Psoas muscle (tissue), 8 donors: ENCODE data around the gene NUMBL. TPM values are rescaled to one million over a fixed set of nuclear protein-coding genes. Genes with fewer than 3 reads are reported as not detected.

Experiments
- ATAC-seq, 4 donors: fragments of 200-7000 bp; cut with Tn5 transposase; one replicate each; pipeline ENCODE4 v1.9.1; 2020; ENCODE audit warnings: moderate library complexity in 3 of 4, mild to moderate bottlenecking in 2 of 4
- DNase-seq, 2 donors: peaks; one replicate each; pipeline ENCODE4 v3.0.0-alpha.2; 2020
- H3K27ac ChIP-seq: fragments of 200-600 bp; one replicate; pipeline ENCODE4 v1.8.0; 2022
- H3K27me3 ChIP-seq, 3 donors: fragments of 200-600 bp in 1 of 3; one replicate each; pipeline versions ENCODE4 v1.6.1 to v1.8.0; 2013 to 2022; ENCODE audit warnings: low read length in 2 of 3, mild to moderate bottlenecking in 2 of 3, moderate library complexity in 1 of 3; ENCODE audit not compliant: insufficient read depth in 3 of 3
- H3K36me3 ChIP-seq, 2 donors: fragments of 200-600 bp in 1 of 2; one replicate each; pipeline versions ENCODE4 v1.6.1 to v1.8.0; 2013 to 2022; ENCODE audit warnings: low read depth in 1 of 2, mild to moderate bottlenecking in 1 of 2, moderate library complexity in 1 of 2; ENCODE audit not compliant: insufficient read depth in 1 of 2
- H3K4me1 ChIP-seq: fragments of 200-600 bp; one replicate; pipeline ENCODE4 v1.8.0; 2022
- H3K4me3 ChIP-seq: fragments of 200-600 bp; one replicate; pipeline ENCODE4 v1.8.0; 2022; ENCODE audit warnings: mild to moderate bottlenecking
- H3K9me3 ChIP-seq: fragments of 200-600 bp; one replicate; pipeline ENCODE4 v1.8.0; 2022
- WGBS, 3 donors: extraction: QIAGEN DNeasy Blood & Tissue Kit; methylation state at CpG; one replicate each; pipeline versions ENCODE4 v1.1.6 to v1.1.7; 2013; 5-methylcytosine and 5-hydroxymethylcytosine counted together
- intact Hi-C, 2 donors: fragments of 100-400 bp; cut with DNase I; formaldehyde crosslinking; loops; one replicate each; pipeline versions ENCODE4 v1.11.0 to v1.14.2; 2022
- polyA plus RNA-seq, 3 donors: library from polyadenylated mRNA; stranded (reverse); fragments of 200-250 nt; gene quantifications; one replicate each; pipeline ENCODE4 v1.2.3, GENCODE V29; 2013
- total RNA-seq, 4 donors: library from RNA; stranded (reverse); fragmentation: NEBNext Ultra II Directional in 2 of 4; extraction: Animal tissue kit (Norgen Biotek cat#: 25700) in 2 of 4; gene quantifications; one replicate each; pipeline versions ENCODE4 v1.2.1 to v1.2.4, GENCODE V29; 2021 to 2023
- TF ChIP-seq, protein P1 (sequence below): fragments of 200-600 bp; IDR thresholded peaks from one replicate; pipeline ENCODE4 v1.8.0; 2022; ENCODE audit warnings: antibody characterized with exemption
- donor health status: healthy with polysubstance abuse.
- donor health status: DM: no; HTN: no; CAD: no; lungs with moderate emphysema.
- donor health status: Bipolar disorder and iron deficiency.
- donor health status: healthy.
- donor health status: DM: yes; HTN: yes; CAD: no.
- donor health status: DM: no; HTN: no; CAD: no.
- donor health status: DM: no; HTN: no; CAD: no.
- donor health status: DM: yes; HTN: yes; CAD: no.

NUMBL gene
- total and polyA plus RNA-seq, 7 donors: 3.3 to 13.3 (median 12.0) TPM

DNA sequence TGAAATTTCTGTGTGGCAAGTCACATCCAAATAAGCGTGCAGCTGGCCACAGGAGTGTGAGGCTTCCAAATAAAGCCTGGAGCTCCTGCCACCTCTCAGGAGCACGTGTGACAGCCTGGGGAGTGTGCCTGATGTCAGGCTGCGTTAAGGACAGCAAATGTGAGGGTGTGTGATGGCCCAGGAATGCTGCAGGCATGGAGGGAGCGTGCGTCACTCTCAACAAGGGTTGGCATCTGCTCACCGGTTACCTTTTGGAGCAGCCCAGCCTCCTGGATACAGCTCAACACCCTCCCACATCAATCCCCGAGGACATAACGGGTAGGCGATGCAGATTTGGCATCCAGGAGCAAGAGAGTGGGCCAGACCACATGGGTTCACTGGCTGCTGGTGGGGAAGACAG, 19.0 kb downstream of the NUMBL start:
- ATAC-seq: peak; percentile 76 to 83 (median 80)
- Histone ChIP-seq H3K4me1 (no peaks in the 10 kb centered on the region), H3K9me3 (no peaks in the 10 kb centered on the region), H3K27ac (peak overlapping the region; percentile 60), H3K36me3 (peaks cover 3 to 88% of the 10 kb centered on the region in 2 donors), H3K27me3 (no peaks in the 10 kb centered on the region), H3K4me3 (no peak overlapping the region)
- WGBS, 3 donors: 29 to 50% (median 38%) methylated on average over 9 of the region's 9 CpGs
- DNase-seq: peak in 1 of 2 donors; percentile 61
- TF ChIP-seq, protein P1, sequence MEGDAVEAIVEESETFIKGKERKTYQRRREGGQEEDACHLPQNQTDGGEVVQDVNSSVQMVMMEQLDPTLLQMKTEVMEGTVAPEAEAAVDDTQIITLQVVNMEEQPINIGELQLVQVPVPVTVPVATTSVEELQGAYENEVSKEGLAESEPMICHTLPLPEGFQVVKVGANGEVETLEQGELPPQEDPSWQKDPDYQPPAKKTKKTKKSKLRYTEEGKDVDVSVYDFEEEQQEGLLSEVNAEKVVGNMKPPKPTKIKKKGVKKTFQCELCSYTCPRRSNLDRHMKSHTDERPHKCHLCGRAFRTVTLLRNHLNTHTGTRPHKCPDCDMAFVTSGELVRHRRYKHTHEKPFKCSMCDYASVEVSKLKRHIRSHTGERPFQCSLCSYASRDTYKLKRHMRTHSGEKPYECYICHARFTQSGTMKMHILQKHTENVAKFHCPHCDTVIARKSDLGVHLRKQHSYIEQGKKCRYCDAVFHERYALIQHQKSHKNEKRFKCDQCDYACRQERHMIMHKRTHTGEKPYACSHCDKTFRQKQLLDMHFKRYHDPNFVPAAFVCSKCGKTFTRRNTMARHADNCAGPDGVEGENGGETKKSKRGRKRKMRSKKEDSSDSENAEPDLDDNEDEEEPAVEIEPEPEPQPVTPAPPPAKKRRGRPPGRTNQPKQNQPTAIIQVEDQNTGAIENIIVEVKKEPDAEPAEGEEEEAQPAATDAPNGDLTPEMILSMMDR: no peak
- intact Hi-C loops: no loop called here

DNA sequence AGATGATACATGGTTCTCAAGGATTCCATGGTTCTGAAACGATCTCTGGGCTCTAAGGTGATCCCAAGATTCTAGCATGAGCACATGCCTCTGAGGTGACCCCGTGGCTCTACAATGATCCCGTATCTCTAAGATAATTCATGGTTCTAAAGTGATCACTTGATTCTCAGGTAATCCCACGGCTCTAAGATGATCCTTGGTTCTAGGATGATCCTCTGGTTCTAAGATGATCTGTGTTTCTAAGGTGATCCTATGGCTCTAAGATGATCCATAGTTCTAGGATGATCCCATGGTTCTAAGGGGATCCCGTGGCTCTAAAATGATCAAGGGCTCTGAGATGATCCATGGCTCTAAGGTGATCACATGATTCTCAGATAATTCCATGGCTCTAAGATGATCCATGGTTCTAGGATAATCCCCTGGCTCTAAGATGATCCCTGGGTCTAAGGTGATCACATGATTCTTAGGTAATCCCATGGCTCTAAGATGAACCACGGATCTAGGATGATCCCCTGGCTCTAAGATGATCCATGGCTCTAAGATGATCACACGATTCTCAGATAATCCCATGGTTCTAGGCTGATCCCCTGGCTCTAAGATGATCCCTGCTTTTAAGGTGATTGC, 21.3 kb downstream of the NUMBL start:
- TF ChIP-seq, protein P1: no peak
- ATAC-seq: no peak
- no peak overlapping the region for H3K4me3 ChIP-seq
- DNase-seq: no peak
- no peak overlapping the region for H3K27ac ChIP-seq
- intact Hi-C loops: loop anchor here in 1 of 2 donors (10.0 kb wide), 2 partner anchors 136 to 476 kb away; no protein-coding TSS in a partner anchor
- WGBS, 3 donors: 87 to 94% (median 93%) methylated on average over 7 of the region's 7 CpGs
- H3K9me3 ChIP-seq: no peaks in the 10 kb centered on the region
- H3K27me3 ChIP-seq: no peaks in the 10 kb centered on the region
- H3K4me1 ChIP-seq: no peaks in the 10 kb centered on the region
- peaks cover 3 to 69% of the 10 kb centered on the region in 2 donors for H3K36me3 ChIP-seq

DNA sequence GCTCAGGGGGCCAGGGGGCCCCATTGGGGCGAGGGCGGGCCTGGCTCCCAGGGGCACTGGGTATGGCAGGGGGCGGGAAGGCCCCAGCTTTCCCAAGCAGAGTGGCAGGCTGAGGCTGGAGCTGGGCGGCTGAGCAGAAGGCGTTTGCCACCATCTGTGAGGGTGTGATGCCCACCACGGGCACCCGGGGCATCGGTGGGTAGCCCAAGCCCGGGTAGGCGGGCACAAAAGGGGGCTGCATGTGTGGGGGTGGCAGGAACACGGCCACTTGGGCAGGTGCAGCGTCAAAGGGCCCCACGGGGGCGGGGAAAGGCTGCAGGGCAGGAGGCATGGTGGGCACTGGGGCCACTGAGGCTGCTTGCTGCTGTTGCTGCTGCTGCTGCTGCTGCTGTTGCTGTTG, 22.8 kb downstream of the NUMBL start:
- intact Hi-C loops: loop anchor here in 1 of 2 donors (10.0 kb wide), 2 partner anchors 137 to 477 kb away; no protein-coding TSS in a partner anchor
- no peaks in the 10 kb centered on the region for H3K9me3 ChIP-seq
- no peaks in the 10 kb centered on the region for H3K27me3 ChIP-seq
- WGBS, 3 donors: 85 to 88% (median 88%) methylated on average over 9 to 14 of the region's 14 CpGs
- H3K27ac ChIP-seq: no peak overlapping the region
- peaks cover 0 to 54% of the 10 kb centered on the region in 2 donors for H3K36me3 ChIP-seq
- no peak overlapping the region for H3K4me3 ChIP-seq
- TF ChIP-seq, protein P1: no peak
- ATAC-seq (no peak), DNase-seq (no peak)
- no peaks in the 10 kb centered on the region for H3K4me1 ChIP-seq

DNA sequence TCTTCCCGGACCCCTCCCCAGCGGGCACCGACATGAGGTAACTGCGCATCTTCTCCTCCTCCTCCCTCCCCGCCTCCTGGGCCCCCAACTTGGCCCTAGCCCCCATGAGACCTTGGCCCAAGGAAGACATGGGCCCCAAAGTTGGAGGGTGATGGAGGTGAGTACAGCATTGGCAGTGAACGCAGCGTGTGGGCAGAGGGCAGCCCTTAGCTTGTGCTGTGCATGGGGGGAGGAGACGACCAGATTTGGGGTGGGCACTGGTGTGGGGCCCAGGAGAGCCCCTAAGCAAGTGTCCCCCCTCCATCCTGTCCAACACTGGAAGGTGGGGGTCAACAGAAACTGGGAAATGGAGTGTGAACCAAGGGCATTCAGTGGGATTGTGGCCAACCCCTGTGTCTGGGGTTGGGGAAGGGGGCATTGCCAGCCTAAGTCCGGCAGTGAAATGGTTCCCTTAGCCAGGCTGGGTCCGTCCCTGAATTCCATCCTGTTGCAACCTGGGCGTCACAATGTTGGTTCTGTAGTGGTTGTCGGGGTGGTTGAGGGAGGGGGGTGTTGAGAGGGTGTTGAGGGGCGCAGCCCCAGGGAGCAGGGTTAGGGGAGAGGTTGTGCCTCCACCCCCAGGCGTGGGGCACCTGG, 23.5 kb downstream of the NUMBL start:
- Histone ChIP-seq H3K4me3 (no peak overlapping the region), H3K9me3 (no peaks in the 10 kb centered on the region), H3K36me3 (peaks cover 0 to 47% of the 10 kb centered on the region in 2 donors), H3K27me3 (no peaks in the 10 kb centered on the region), H3K27ac (peak overlapping the region; percentile 46), H3K4me1 (no peaks in the 10 kb centered on the region)
- no peak for ATAC-seq
- DNase-seq: no peak
- intact Hi-C loops: loop anchor here in 1 of 2 donors (10.0 kb wide), 2 partner anchors 138 to 478 kb away; no protein-coding TSS in a partner anchor
- WGBS, 3 donors: 84 to 90% (median 84%) methylated on average over 14 of the region's 14 CpGs
- TF ChIP-seq, protein P1: no peak
